Liver (tissue), 9 donors: Measurements from ENCODE around the gene PFKFB4. TPM values are rescaled to one million over a fixed set of nuclear protein-coding genes. Genes with fewer than 3 reads are reported as not detected.

Experiments
- DNase-seq: peaks from one replicate; pipeline ENCODE4 v3.0.0-alpha.2; 2017; ENCODE audit warnings: low spot score
- H3K27ac ChIP-seq, 2 donors: one replicate each; pipeline ENCODE4 v1.7.0; 2013; ENCODE audit warnings: inconsistent platforms in 2 of 2, low read length in 2 of 2, control low read depth in 1 of 2, low read depth in 1 of 2, mild to moderate bottlenecking in 1 of 2
- H3K27me3 ChIP-seq, 4 donors: one replicate each; pipeline versions ENCODE4 v1.6.1 to v1.7.0; 2013; ENCODE audit warnings: low read length in 3 of 4, inconsistent platforms in 1 of 4, mild to moderate bottlenecking in 1 of 4, moderate library complexity in 1 of 4; ENCODE audit not compliant: control insufficient read depth in 4 of 4, insufficient read depth in 4 of 4
- H3K36me3 ChIP-seq, 4 donors: one replicate each; pipeline versions ENCODE4 v1.6.1 to v1.7.0; 2013; ENCODE audit warnings: low read length in 3 of 4, mild to moderate bottlenecking in 3 of 4, low read depth in 1 of 4, moderate library complexity in 1 of 4; ENCODE audit not compliant: control insufficient read depth in 4 of 4, insufficient read depth in 3 of 4
- H3K4me1 ChIP-seq, 4 donors: one replicate each; pipeline versions ENCODE4 v1.6.1 to v1.7.0; 2013; ENCODE audit warnings: low read length in 3 of 4, mild to moderate bottlenecking in 3 of 4, moderate library complexity in 1 of 4; ENCODE audit not compliant: control insufficient read depth in 4 of 4, insufficient read depth in 4 of 4
- H3K4me3 ChIP-seq, 3 donors: one replicate each; pipeline versions ENCODE4 v1.6.1 to v1.7.0; 2013; ENCODE audit warnings: low read length in 3 of 3, control low read depth in 1 of 3, low read depth in 1 of 3, mild to moderate bottlenecking in 1 of 3
- H3K9ac ChIP-seq, 2 donors: one replicate each; pipeline ENCODE4 v1.7.0; 2013; ENCODE audit warnings: low read length in 2 of 2, mild to moderate bottlenecking in 2 of 2, moderate library complexity in 2 of 2, control low read depth in 1 of 2, low read depth in 1 of 2
- H3K9me3 ChIP-seq, 4 donors: one replicate each; pipeline versions ENCODE4 v1.6.1 to v1.7.0; 2013; ENCODE audit warnings: low read length in 3 of 4; ENCODE audit not compliant: control insufficient read depth in 4 of 4
- ATF3 ChIP-seq: IDR thresholded peaks from 2 replicates; pipeline ENCODE4 v1.6.1; 2016; ENCODE audit warnings: antibody characterized with exemption
- CTCF ChIP-seq: fragments of 150-350 bp; IDR thresholded peaks from 2 replicates; pipeline ENCODE4 v1.5.1; 2017; ENCODE audit warnings: improper control_type of control experiment, low read depth, low read length; ENCODE audit not compliant: missing input control
- EGR1 ChIP-seq, 2 donors: IDR thresholded peaks; 2 replicates each; pipeline ENCODE4 v1.6.1; 2016 to 2018; ENCODE audit warnings: antibody characterized with exemption in 2 of 2, low read depth in 2 of 2
- FOXA1 ChIP-seq: IDR thresholded peaks from 2 replicates; pipeline ENCODE4 v1.6.1; 2016; ENCODE audit warnings: antibody characterized with exemption
- FOXA2 ChIP-seq: IDR thresholded peaks from 2 replicates; pipeline ENCODE4 v1.6.1; 2016; ENCODE audit warnings: antibody characterized with exemption
- HNF4A ChIP-seq, 2 donors: conservative IDR thresholded peaks; 2 replicates each; pipeline ENCODE4 v1.6.1; 2016; ENCODE audit warnings: antibody characterized with exemption in 2 of 2, mild to moderate bottlenecking in 2 of 2
- HNF4G ChIP-seq: IDR thresholded peaks from 2 replicates; pipeline ENCODE4 v1.6.1; 2016; ENCODE audit warnings: antibody characterized with exemption
- JUND ChIP-seq, 2 donors: IDR thresholded peaks; 2 replicates each; pipeline ENCODE4 v1.6.1; 2016; ENCODE audit warnings: antibody characterized with exemption in 2 of 2
- MAX ChIP-seq: IDR thresholded peaks from 2 replicates; pipeline ENCODE4 v1.6.1; 2016; ENCODE audit warnings: antibody characterized with exemption
- RAD21 ChIP-seq, 2 donors: IDR thresholded peaks; 2 replicates each; pipeline ENCODE4 v1.6.1; 2016; ENCODE audit warnings: antibody characterized with exemption in 2 of 2, mild to moderate bottlenecking in 2 of 2
- REST ChIP-seq: IDR thresholded peaks from 2 replicates; pipeline ENCODE4 v1.6.1; 2016; ENCODE audit warnings: antibody characterized with exemption, mild to moderate bottlenecking
- RXRA ChIP-seq, 2 donors: IDR thresholded peaks; 2 replicates each; pipeline ENCODE4 v1.6.1; 2017 to 2018; ENCODE audit warnings: antibody characterized with exemption in 2 of 2, mild to moderate bottlenecking in 1 of 2
- SP1 ChIP-seq: IDR thresholded peaks from 2 replicates; pipeline ENCODE4 v1.6.1; 2018; ENCODE audit warnings: antibody characterized with exemption, mild to moderate bottlenecking
- YY1 ChIP-seq: IDR thresholded peaks from 2 replicates; pipeline ENCODE4 v1.6.1; 2016; ENCODE audit warnings: antibody characterized with exemption, mild to moderate bottlenecking
- ZBTB33 ChIP-seq: IDR thresholded peaks from 2 replicates; pipeline ENCODE4 v1.6.1; 2016; ENCODE audit warnings: antibody characterized with exemption
- WGBS: extraction: QIAGEN DNeasy Blood & Tissue Kit; methylation state at CpG from one replicate; pipeline ENCODE4 v1.1.7; 2013; 5-methylcytosine and 5-hydroxymethylcytosine counted together
- polyA plus RNA-seq, 2 donors: library from polyadenylated mRNA; stranded (reverse) in 1 of 2; unstranded in 1 of 2; fragments of 200-250 nt in 1 of 2; fragments of >200 nt in 1 of 2; fragmentation: Nextera tagmentation in 1 of 2; extraction: Ambion mirVana in 1 of 2; gene quantifications; one replicate each; pipeline versions ENCODE4 v1.2.1 to v1.2.3, GENCODE V29; 2013 to 2015
- total RNA-seq, 2 donors: library from RNA; depleted of rRNA; stranded (reverse); fragments of >200 nt; gene quantifications; one replicate each; pipeline ENCODE4 v1.2.3, GENCODE V29; 2014
- donor health status: healthy.
- donor health status: healthy.
- donor health status: healthy.
- donor health status: healthy.
- donor health status: healthy.

The PFKFB4 gene
- total and polyA plus RNA-seq, 4 donors = 0.46 to 5.3 (median 1.7) TPM

- Histone ChIP-seq H3K4me3 (no peak within 1 kb of the TSS), H3K9ac (no peak within 1 kb of the TSS), H3K27ac (no peak within 1 kb of the TSS), H3K36me3 (peaks cover 8 to 27% (median 18%) of the 10 kb centered on the region in 4 donors), H3K9me3 (no peaks in the 10 kb centered on the region), H3K4me1 (peaks cover 0 to 4% (median 0%) of the 10 kb centered on the region in 4 donors), H3K27me3 (no peaks in the 10 kb centered on the region)
- TF ChIP-seq REST (no peak), JUND (IDR thresholded peaks at IDR 0.05) (no peak), RAD21 (IDR thresholded peaks at IDR 0.05) (no peak), RXRA (IDR thresholded peaks at IDR 0.05) (no peak), CTCF (no peak), SP1 (no peak), EGR1 (IDR thresholded peaks at IDR 0.05; ENCODE audit: low read depth in 2 of 2) (no peak), YY1 (no peak), ATF3 (no peak)
- DNase-seq = no peak
- 10% methylated on average over 35 of the region's 35 CpGs for WGBS
These were observed 38.5 kb upstream of the PFKFB4 start, which contains the start of gene COL7A1 for GRCh38 chr3:48595075-48595525. COL7A1 (minus strand) TSS chr3:48595329; CDS start chr3:48595159, 170 bp downstream.

- DNase-seq = no peak
- Histone ChIP-seq H3K9ac (no peak overlapping the region), H3K27me3 (no peaks in the 10 kb centered on the region), H3K9me3 (no peaks in the 10 kb centered on the region), H3K36me3 (peaks cover 6 to 21% (median 15%) of the 10 kb centered on the region in 4 donors), H3K4me1 (peaks cover 0 to 4% (median 0%) of the 10 kb centered on the region in 4 donors), H3K27ac (no peak overlapping the region), H3K4me3 (no peak overlapping the region)
- TF ChIP-seq ZBTB33 (no peak), FOXA2 (no peak), SP1 (no peak), CTCF (no peak), MAX (no peak), HNF4G (no peak), ATF3 (no peak), JUND (IDR thresholded peaks at IDR 0.05) (no peak), HNF4A (conservative IDR thresholded peaks at IDR 0.05) (no peak), REST (no peak), FOXA1 (no peak), RAD21 (IDR thresholded peaks at IDR 0.05) (no peak)
- 44% methylated on average over 39 of the region's 39 CpGs for WGBS
These were observed 37.9 kb upstream of the PFKFB4 start for GRCh38 chr3:48594417-48595049.
